ENCODE results near the gene ACTN1. TPM values are rescaled to one million over a fixed set of nuclear protein-coding genes. Genes with fewer than 3 reads are reported as not detected.

ACTN1 gene
- total RNA-seq, 1 donor from 2014 or later = 460 TPM

- peak; percentile 77 for DNase-seq (ENCODE audit: low spot score)
Measured at GRCh38 chr14:68951035-68951797, 27.9 kb downstream of the ACTN1 start.

- no peak for DNase-seq (ENCODE audit: low spot score)
Measured at GRCh38 chr14:68950111-68950510, 29.0 kb downstream of the ACTN1 start.

- DNase-seq (ENCODE audit: low spot score) = no peak
Measured at GRCh38 chr14:68949601-68949965, 29.5 kb downstream of the ACTN1 start.

GRCh38 chr14:68948686-68949600, 30.2 kb downstream of the ACTN1 start:
- no peak for DNase-seq (ENCODE audit: low spot score)

- DNase-seq (ENCODE audit: low spot score) = peak; percentile 53
Measured at GRCh38 chr14:68947802-68948201, 31.3 kb downstream of the ACTN1 start.

- DNase-seq (ENCODE audit: low spot score) = no peak
Measured at GRCh38 chr14:68946489-68946822, 32.6 kb downstream of the ACTN1 start.

- peak; percentile 70 for DNase-seq (ENCODE audit: low spot score)
Measured at GRCh38 chr14:68945585-68946488, 33.3 kb downstream of the ACTN1 start.

GRCh38 chr14:68945190-68945584, 33.9 kb downstream of the ACTN1 start:
- DNase-seq (ENCODE audit: low spot score) = no peak

- DNase-seq (ENCODE audit: low spot score) = no peak
Measured at GRCh38 chr14:68944162-68944561, 34.9 kb downstream of the ACTN1 start.

GRCh38 chr14:68943107-68943506, 36.0 kb downstream of the ACTN1 start:
- DNase-seq (ENCODE audit: low spot score) = no peak

GRCh38 chr14:68942296-68943035, 36.6 kb downstream of the ACTN1 start:
- no peak for DNase-seq (ENCODE audit: low spot score)

GRCh38 chr14:68941820-68942219, 37.3 kb downstream of the ACTN1 start:
- DNase-seq (ENCODE audit: low spot score) = peak; percentile 76

- DNase-seq (ENCODE audit: low spot score) = no peak
Measured at GRCh38 chr14:68940614-68941185, 38.4 kb downstream of the ACTN1 start.

GRCh38 chr14:68939893-68940613, 39.0 kb downstream of the ACTN1 start:
- peak; percentile 69 for DNase-seq (ENCODE audit: low spot score)

- no peak for DNase-seq (ENCODE audit: low spot score)
Measured at GRCh38 chr14:68939181-68939892, 39.8 kb downstream of the ACTN1 start.

GRCh38 chr14:68938271-68939150, 40.6 kb downstream of the ACTN1 start:
- DNase-seq (ENCODE audit: low spot score) = peak; percentile 70

- DNase-seq (ENCODE audit: low spot score) = peak; percentile 84
Measured at GRCh38 chr14:68937471-68938270, 41.4 kb downstream of the ACTN1 start.

- no peak for DNase-seq (ENCODE audit: low spot score)
Measured at GRCh38 chr14:68936980-68937379, 42.1 kb downstream of the ACTN1 start.

Measured in mucosa of gallbladder (tissue), 1 donor.